Fibroblast of pulmonary artery (primary cell): ENCODE data around the gene SCPEP1.
"Not testable (repeated sequence)": the region's sequence is repeated elsewhere in the genome, so short reads cannot be mapped to it uniquely, and the experiment has no call there.

Experiments
- DNase-seq: peaks from one replicate; pipeline ENCODE4 v3.0.0-alpha.2; 2010; ENCODE audit warnings: low read depth
- H3K4me3 ChIP-seq: replicated peaks from 2 replicates; pipeline ENCODE4 v1.5.1; 2011; ENCODE audit warnings: low read depth, mild to moderate bottlenecking, control low read depth, low read length, moderate library complexity
- TF ChIP-seq, protein P1 (sequence below): IDR thresholded peaks from 2 replicates; pipeline ENCODE4 v1.5.1; 2011; ENCODE audit warnings: mild to moderate bottlenecking, control low read depth, low read length, inconsistent platforms; ENCODE audit errors: missing control alignments

Gene SCPEP1

GRCh38 chr17:56978441-56979090 lies 635 bp downstream of the SCPEP1 start:
- TF ChIP-seq, protein P1, sequence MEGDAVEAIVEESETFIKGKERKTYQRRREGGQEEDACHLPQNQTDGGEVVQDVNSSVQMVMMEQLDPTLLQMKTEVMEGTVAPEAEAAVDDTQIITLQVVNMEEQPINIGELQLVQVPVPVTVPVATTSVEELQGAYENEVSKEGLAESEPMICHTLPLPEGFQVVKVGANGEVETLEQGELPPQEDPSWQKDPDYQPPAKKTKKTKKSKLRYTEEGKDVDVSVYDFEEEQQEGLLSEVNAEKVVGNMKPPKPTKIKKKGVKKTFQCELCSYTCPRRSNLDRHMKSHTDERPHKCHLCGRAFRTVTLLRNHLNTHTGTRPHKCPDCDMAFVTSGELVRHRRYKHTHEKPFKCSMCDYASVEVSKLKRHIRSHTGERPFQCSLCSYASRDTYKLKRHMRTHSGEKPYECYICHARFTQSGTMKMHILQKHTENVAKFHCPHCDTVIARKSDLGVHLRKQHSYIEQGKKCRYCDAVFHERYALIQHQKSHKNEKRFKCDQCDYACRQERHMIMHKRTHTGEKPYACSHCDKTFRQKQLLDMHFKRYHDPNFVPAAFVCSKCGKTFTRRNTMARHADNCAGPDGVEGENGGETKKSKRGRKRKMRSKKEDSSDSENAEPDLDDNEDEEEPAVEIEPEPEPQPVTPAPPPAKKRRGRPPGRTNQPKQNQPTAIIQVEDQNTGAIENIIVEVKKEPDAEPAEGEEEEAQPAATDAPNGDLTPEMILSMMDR: no peak
- DNase-seq: peak; percentile 19
- peak overlapping the region; percentile 84 for H3K4me3 ChIP-seq

GRCh38 chr17:56979091-56979480 lies 1.2 kb downstream of the SCPEP1 start:
- TF ChIP-seq, protein P1: no peak
- no peak for DNase-seq
- H3K4me3 ChIP-seq: peak overlapping the region; percentile 84

GRCh38 chr17:56980526-56980925 lies 2.6 kb downstream of the SCPEP1 start:
- not testable (repeated sequence) for DNase-seq, H3K4me3 ChIP-seq

DNA sequence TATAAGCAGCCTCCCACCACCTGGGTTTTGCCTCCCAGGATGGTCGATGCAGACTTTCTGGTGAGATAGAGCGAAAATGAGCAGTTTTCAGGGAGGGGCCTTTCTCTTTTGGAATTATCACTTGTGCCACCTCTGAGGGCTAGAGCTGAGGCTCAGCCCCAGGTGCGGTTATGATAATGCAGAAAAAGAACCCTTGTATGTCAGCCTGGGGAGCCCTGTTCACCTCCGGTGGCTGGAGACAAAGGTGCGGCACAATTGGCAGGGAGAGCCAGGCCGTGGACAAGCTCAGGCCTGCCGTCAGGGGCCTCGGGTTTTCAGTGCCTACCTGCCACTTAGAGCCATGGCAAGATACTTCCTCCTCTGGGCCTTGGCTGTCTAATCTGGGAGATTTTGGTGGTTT lies 4.4 kb downstream of the SCPEP1 start:
- DNase-seq: no peak
- TF ChIP-seq, protein P1: no peak
- no peak overlapping the region for H3K4me3 ChIP-seq

DNA sequence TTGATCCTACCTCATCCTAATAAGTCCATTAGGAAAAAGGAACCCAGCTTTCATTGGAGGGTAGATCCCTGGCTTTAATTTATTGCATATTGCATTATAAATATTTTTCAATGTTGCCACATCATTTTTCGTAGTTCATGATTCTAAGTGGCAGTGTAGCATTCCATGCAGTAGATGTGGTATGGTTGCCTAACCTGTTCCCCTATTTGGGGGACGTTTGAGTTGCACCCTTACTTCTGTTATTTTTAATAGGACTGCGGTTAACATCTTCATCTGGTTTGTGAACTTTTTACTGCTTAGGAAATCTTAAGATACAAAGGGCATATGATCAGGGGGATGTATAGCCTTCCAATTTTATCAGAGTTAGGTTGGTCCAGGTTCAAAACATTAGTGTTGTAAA lies 5.4 kb downstream of the SCPEP1 start:
- H3K4me3 ChIP-seq: no peak overlapping the region
- no peak for DNase-seq
- TF ChIP-seq, protein P1: no peak

DNA sequence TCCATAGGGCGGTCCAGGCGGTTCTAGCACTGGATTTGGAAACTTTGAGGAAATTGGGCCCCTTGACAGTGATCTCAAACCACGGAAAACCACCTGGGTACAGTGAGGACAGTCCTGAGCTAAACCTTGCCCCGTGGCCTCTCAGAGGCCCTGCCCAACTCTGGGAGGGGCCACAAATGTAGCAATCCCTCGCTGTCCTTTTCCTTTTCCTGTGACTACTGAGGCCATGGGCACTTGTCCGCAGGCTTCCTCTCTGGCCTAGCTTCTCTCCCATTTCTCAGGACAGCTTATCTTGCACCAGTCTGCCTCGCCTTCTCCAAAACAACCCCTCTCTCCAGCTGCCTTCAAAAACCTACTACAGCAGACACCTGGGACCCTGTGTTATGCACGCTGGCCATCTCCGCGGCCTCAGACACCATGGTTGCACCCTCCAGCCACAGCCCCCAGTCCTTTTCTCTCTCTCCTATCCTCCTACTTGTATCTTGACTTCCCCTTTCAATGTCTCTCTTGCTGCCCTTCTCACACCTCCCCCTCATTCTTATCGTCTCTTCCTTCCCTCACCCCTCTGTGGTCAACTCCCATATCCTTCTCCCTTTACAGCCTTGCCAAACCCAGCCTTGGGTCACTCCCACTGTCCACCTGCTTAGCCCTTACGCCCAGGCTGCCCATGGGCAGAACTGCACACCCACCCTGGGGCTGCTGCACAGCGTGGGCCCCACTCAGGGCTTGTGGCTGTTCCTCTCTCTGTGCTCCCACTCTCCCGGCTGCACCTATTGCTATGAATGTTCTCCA lies 7.6 kb downstream of the SCPEP1 start:
- no peak for DNase-seq
- TF ChIP-seq, protein P1: no peak
- no peak overlapping the region for H3K4me3 ChIP-seq

DNA sequence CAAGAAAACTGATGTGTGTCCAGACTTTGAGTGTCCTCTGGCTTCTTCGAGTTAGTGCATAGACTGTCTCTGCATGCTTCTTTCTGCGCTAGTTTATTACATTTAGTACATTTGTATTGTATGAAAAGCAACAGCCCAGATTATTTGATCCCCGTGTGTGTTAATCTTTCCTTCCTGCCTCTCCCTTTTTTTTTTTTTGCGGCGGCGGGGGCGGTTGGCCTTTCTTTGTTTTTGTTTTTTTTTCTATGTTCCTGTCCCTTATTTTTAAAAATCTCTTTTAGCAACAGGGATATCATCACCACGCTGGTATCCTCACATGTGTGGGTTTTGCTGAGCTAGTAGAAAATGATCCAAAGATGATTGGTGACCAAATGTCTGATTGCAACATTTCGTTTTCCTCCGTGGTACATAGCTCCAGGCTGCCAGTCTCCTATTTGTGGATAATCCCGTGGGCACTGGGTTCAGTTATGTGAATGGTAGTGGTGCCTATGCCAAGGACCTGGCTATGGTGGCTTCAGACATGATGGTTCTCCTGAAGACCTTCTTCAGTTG lies 9.4 kb downstream of the SCPEP1 start:
- no peak overlapping the region for H3K4me3 ChIP-seq
- DNase-seq: no peak
- TF ChIP-seq, protein P1: no peak
